K562 (cell line): Measurements from ENCODE around the gene TULP4. TPM values are rescaled to one million over a fixed set of nuclear protein-coding genes. Genes with fewer than 3 reads are reported as not detected.
A peak's percentile ranks its signal among the peaks of the same experiment; 100 is the strongest.

Experiments
- ATAC-seq: fragments of 200-7000 bp; cut with Tn5 transposase; 3 replicates; pipeline ENCODE4 v1.9.1; 2020; ENCODE audit warnings: moderate library complexity
- BruUV-seq: library from RNA; stranded (reverse); fragments of 400-500 nt; replicated peaks from 2 replicates; lab custom pipeline; 2021; lab: Mats Ljungman, UMichigan
- CTCF ChIA-PET: fragments of 300-600 bp; formaldehyde crosslinking; extraction: SDS; loops from one replicate; lab custom pipeline; 2021; ENCODE audit warnings: low intra/inter-chr PET ratio; lab: Yijun Ruan, JAX
- POLR2A ChIA-PET: fragments of 300-600, 350-650 bp; sonication (Branson Sonifier 250); formaldehyde crosslinking; extraction: SDS; loops from one replicate; lab custom pipeline; 2021; ENCODE audit warnings: antibody characterized with exemption, inconsistent platforms; lab: Yijun Ruan, JAX
- DNase-seq, 4 experiments: peaks; one replicate each; pipeline versions ENCODE4 v3.0.0 to v3.0.0-alpha.2; 2011 to 2018; ENCODE audit warnings: low spot score in 3 of 4, mixed read lengths in 3 of 4; ENCODE audit errors: extremely low read depth in 1 of 4
- FAIRE-seq: peaks from 2 replicates; lab custom pipeline; 2011; peaks lifted over from hg19 to GRCh38; lab: Jason Lieb, UNC
- H2AFZ ChIP-seq: 2 replicates; pipeline ENCODE4 v1.6.0; 2011; ENCODE audit warnings: low read depth, low read length, control low read depth, inconsistent platforms
- H3K27ac ChIP-seq: fragments of 200-600 bp; 3 replicates; pipeline ENCODE4 v1.8.0; 2011; ENCODE audit warnings: low read depth, mild to moderate bottlenecking, control low read depth, inconsistent platforms, low read length, moderate library complexity, mixed read lengths; ENCODE audit errors: extremely low read depth
- H3K27me3 ChIP-seq, 2 experiments: fragments of 300-600 bp in 1 of 2; 2 replicates in 1 of 2; 3 replicates in 1 of 2; pipeline versions ENCODE4 v1.6.0 to v1.8.0; 2011; ENCODE audit warnings: inconsistent platforms in 2 of 2, low read length in 2 of 2, mild to moderate bottlenecking in 1 of 2, mixed read lengths in 1 of 2, moderate library complexity in 1 of 2; ENCODE audit not compliant: control insufficient read depth in 2 of 2, insufficient read depth in 2 of 2
- H3K36me3 ChIP-seq: fragments of 300-600 bp; 3 replicates; pipeline ENCODE4 v1.8.0; 2011; ENCODE audit warnings: mild to moderate bottlenecking, low read length, inconsistent platforms; ENCODE audit not compliant: control insufficient read depth, insufficient read depth
- H3K4me1 ChIP-seq, 2 experiments: fragments of 200-600 bp in 1 of 2; replicated peaks in 1 of 2; 2 replicates in 1 of 2; 3 replicates in 1 of 2; pipeline versions ENCODE4 v1.5.1 to v1.8.0; 2011; ENCODE audit warnings: inconsistent platforms in 2 of 2, low read length in 2 of 2, mild to moderate bottlenecking in 1 of 2, mixed read lengths in 1 of 2, moderate library complexity in 1 of 2; ENCODE audit not compliant: control insufficient read depth in 2 of 2, insufficient read depth in 2 of 2
- H3K4me2 ChIP-seq: 2 replicates; pipeline ENCODE4 v1.6.1; 2011; ENCODE audit warnings: low read length, control low read depth, inconsistent platforms, mixed read lengths; ENCODE audit not compliant: insufficient read depth
- H3K4me3 ChIP-seq: fragments of 200-600 bp; sonication (generic), shearing (Covaris generic); 2 replicates; pipeline ENCODE4 v1.5.1; 2016; ENCODE audit warnings: control low read depth, inconsistent platforms
- H3K79me2 ChIP-seq: fragments of 200-600 bp; 3 replicates; pipeline ENCODE4 v1.8.0; 2011; ENCODE audit warnings: low read length, inconsistent platforms; ENCODE audit not compliant: control insufficient read depth, insufficient read depth
- H3K9ac ChIP-seq, 2 experiments: 2 replicates each; pipeline versions ENCODE4 v1.6.0 to v1.6.1; 2011; ENCODE audit warnings: low read depth in 2 of 2, low read length in 2 of 2, control low read depth in 1 of 2, inconsistent platforms in 1 of 2, mild to moderate bottlenecking in 1 of 2, mixed read lengths in 1 of 2; ENCODE audit not compliant: insufficient read depth in 1 of 2
- H3K9me1 ChIP-seq: one replicate; pipeline ENCODE4 v1.6.0; 2011; ENCODE audit warnings: inconsistent platforms, mild to moderate bottlenecking, low read length, moderate library complexity; ENCODE audit not compliant: control insufficient read depth, insufficient read depth
- H3K9me3 ChIP-seq: replicated peaks from 2 replicates; pipeline ENCODE4 v1.5.1; 2011; ENCODE audit warnings: low read depth, low read length, inconsistent platforms; ENCODE audit not compliant: control insufficient read depth, insufficient read depth
- H4K20me1 ChIP-seq: replicated peaks from 2 replicates; pipeline ENCODE4 v1.6.1; 2011; ENCODE audit warnings: low read length, inconsistent platforms, mixed read lengths; ENCODE audit not compliant: control insufficient read depth, insufficient read depth
- BCLAF1 ChIP-seq, 2 experiments: fragments of 450-650 bp in 1 of 2; IDR thresholded peaks; 2 replicates each; pipeline ENCODE4 v1.6.1; 2011 to 2017; ENCODE audit warnings: low read depth in 2 of 2, antibody characterized with exemption in 1 of 2, borderline replicate concordance in 1 of 2, low read length in 1 of 2, mild to moderate bottlenecking in 1 of 2, mixed read lengths in 1 of 2; ENCODE audit not compliant: control insufficient read depth in 1 of 2
- ELF4 ChIP-seq: fragments of 450-650 bp; formaldehyde crosslinking; IDR thresholded peaks from 2 replicates; pipeline ENCODE4 v1.4.0; 2022; ENCODE audit warnings: missing genetic modification characterization
- FOXO4 ChIP-seq: fragments of 450-650 bp; formaldehyde crosslinking; IDR thresholded peaks from 2 replicates; pipeline ENCODE4 v1.4.0; 2020; ENCODE audit warnings: mild to moderate bottlenecking, moderate library complexity
- HDAC6 ChIP-seq: IDR thresholded peaks from 2 replicates; pipeline ENCODE4 v1.6.1; 2012; ENCODE audit warnings: low read depth, mild to moderate bottlenecking, control low read depth, inconsistent platforms, low read length, moderate library complexity
- NFXL1 ChIP-seq: fragments of 450-650 bp; formaldehyde crosslinking; IDR thresholded peaks from 2 replicates; pipeline ENCODE4 v1.4.0; 2021; ENCODE audit warnings: mild to moderate bottlenecking
- NRF1 ChIP-seq, 2 experiments: fragments of 450-650 bp; IDR thresholded peaks in 1 of 2; conservative IDR thresholded peaks in 1 of 2; 2 replicates each; pipeline ENCODE4 v1.6.1; 2014; ENCODE audit warnings: mild to moderate bottlenecking in 2 of 2
- ZNF696 ChIP-seq: fragments of 250-450 bp; sonication (Bioruptor Pico); conservative IDR thresholded peaks from 2 replicates; pipeline ENCODE4 v1.4.0; 2020; ENCODE audit warnings: mild to moderate bottlenecking, moderate library complexity
- WGBS: fragments of 100-300 bp; shearing (Covaris generic); methylation state at CpG from one replicate; pipeline ENCODE4 v1.1.6; 2016; ENCODE audit warnings: low coverage, mixed read lengths; ENCODE audit not compliant: insufficient coverage; ENCODE audit errors: missing lambda C conversion rate; 5-methylcytosine and 5-hydroxymethylcytosine counted together
- in situ Hi-C: fragments of 300-500 bp; cut with MboI; formaldehyde crosslinking; loops from 4 replicates; pipeline ENCODE4 v1.15.0; 2018; ENCODE audit warnings: inconsistent platforms, mixed read lengths
- intact Hi-C: fragments of 100-400 bp; cut with micrococcal nuclease; formaldehyde crosslinking; loops from 2 replicates; pipeline ENCODE4 v1.14.2; 2022
- polyA plus RNA-seq, 8 experiments: library from polyadenylated mRNA; depleted of rRNA in 4 of 8; stranded (reverse) in 5 of 8; unstranded in 3 of 8; fragments of >200 nt; fragmentation: Nextera tagmentation in 2 of 8; fragmentation: Illumina TruSeq in 1 of 8; extraction: Ambion mirVana in 2 of 8; extraction: Trizol in 1 of 8; gene quantifications; 2 replicates each; pipeline versions ENCODE4 v1.2.1 to v1.2.3, GENCODE V29; 2011 to 2014; ENCODE audit warnings: inconsistent platforms in 1 of 8, missing spikeins in 1 of 8
- total RNA-seq, 7 experiments: library from RNA; depleted of rRNA in 6 of 7; stranded (reverse); fragments of >200 nt in 6 of 7; fragmentation: Illumina TruSeq in 2 of 7; extraction: Trizol in 2 of 7; gene quantifications; 2 replicates each; pipeline versions ENCODE4 v1.2.1 to v1.2.3, GENCODE V29; 2011 to 2021; ENCODE audit warnings: low replicate concordance in 1 of 7

TULP4 gene
- total and polyA plus RNA-seq, 9 of the 15 experiments (the other 6 are each of a cell fraction or from before 2014, with no cell fraction given): 1.2 to 50.4 (median 11.0) TPM

GRCh38 chr6:158514176-158514575, 201.9 kb downstream of the TULP4 start:
- WGBS: 4% methylated on average over 4 of the region's 4 CpGs
- H3K4me3 ChIP-seq: no peak overlapping the region
- no TSS peak for BruUV-seq
- no peak overlapping the region for H2AFZ ChIP-seq
- no peaks in the 10 kb centered on the region for H3K9me1 ChIP-seq
- no peaks in the 10 kb centered on the region for H3K36me3 ChIP-seq
- H3K4me2 ChIP-seq: no peak overlapping the region
- H3K4me1 ChIP-seq: peaks cover 0 to 3% of the 10 kb centered on the region in 2 experiments; a peak in 2 of 5 replicates
- no peak overlapping the region for H3K9ac ChIP-seq
- H3K79me2 ChIP-seq: no peaks in the 10 kb centered on the region
- no peaks in the 10 kb centered on the region for H3K9me3 ChIP-seq
- FAIRE-seq (no peak), DNase-seq (no peak)
- no peak for TF ChIP-seq BCLAF1 (IDR thresholded peaks at IDR 0.05; ENCODE audit: borderline replicate concordance in 1 of 2, control insufficient read depth in 1 of 2, low read depth in 2 of 2, low read length in 1 of 2)
- TF ChIP-seq NRF1 (conservative IDR thresholded peaks at IDR 0.05 in 1 of 2, IDR thresholded peaks at IDR 0.05 in 1 of 2): peak; percentile 56 to 63
- TF ChIP-seq HDAC6: no peak
- TF ChIP-seq ZNF696 (CRISPR knock-in tag): no peak
- no peak for TF ChIP-seq ELF4
- no peak for TF ChIP-seq NFXL1 (CRISPR knock-in tag)
- TF ChIP-seq FOXO4 (CRISPR knock-in tag): no peak
- TF ChIP-seq, all 486 proteins: peak for 1
- Histone ChIP-seq H4K20me1 (no peaks in the 10 kb centered on the region), H3K27me3 (peaks cover 28 to 54% of the 10 kb centered on the region in 2 experiments), H3K27ac (no peak overlapping the region)
- ATAC-seq: no peak
- ChIA-PET POLR2A (no interaction called here), CTCF (no interaction called here)
- in situ Hi-C loops (no loop called here), intact Hi-C loops (no loop called here)
